Spleen (tissue), 11 donors: Measurements from ENCODE around the gene CCDC102B. TPM values are rescaled to one million over a fixed set of nuclear protein-coding genes. Genes with fewer than 3 reads are reported as not detected.

Source experiments
- DNase-seq: peaks from one replicate; pipeline ENCODE4 v3.0.0-alpha.2; 2020
- H3K27ac ChIP-seq, 8 donors: fragments of 200-600 bp; sonication (generic) in 7 of 8; 1 replicate in 4 of 8; 2 replicates in 4 of 8; pipeline versions ENCODE4 v1.5.0 to v1.8.0; 2016 to 2021; ENCODE audit warnings: inconsistent platforms in 4 of 8, mild to moderate bottlenecking in 4 of 8, moderate library complexity in 1 of 8
- H3K27me3 ChIP-seq, 7 donors: fragments of 200-600 bp; sonication (generic) in 6 of 7; replicated peaks in 1 of 7; 1 replicate in 4 of 7; 2 replicates in 3 of 7; pipeline versions ENCODE4 v1.5.0 to v1.8.0; 2016 to 2021; ENCODE audit warnings: inconsistent platforms in 3 of 7, mild to moderate bottlenecking in 1 of 7
- H3K36me3 ChIP-seq, 6 donors: fragments of 200-600 bp; sonication (generic) in 5 of 6; 1 replicate in 4 of 6; 2 replicates in 2 of 6; pipeline versions ENCODE4 v1.5.0 to v1.8.0; 2016 to 2021; ENCODE audit warnings: inconsistent platforms in 2 of 6
- H3K4me1 ChIP-seq, 6 donors: fragments of 200-600 bp; sonication (generic) in 5 of 6; 1 replicate in 3 of 6; 2 replicates in 3 of 6; pipeline versions ENCODE4 v1.5.0 to v1.8.0; 2016 to 2021; ENCODE audit warnings: inconsistent platforms in 3 of 6
- H3K4me3 ChIP-seq, 8 donors: fragments of 200-600 bp; sonication (generic) in 7 of 8; 1 replicate in 4 of 8; 2 replicates in 4 of 8; pipeline versions ENCODE4 v1.5.0 to v1.8.0; 2016 to 2021; ENCODE audit warnings: inconsistent platforms in 4 of 8, mild to moderate bottlenecking in 4 of 8, moderate library complexity in 2 of 8
- H3K9me3 ChIP-seq, 8 donors: fragments of 200-600 bp; sonication (generic) in 7 of 8; 1 replicate in 4 of 8; 2 replicates in 4 of 8; pipeline versions ENCODE4 v1.5.0 to v1.8.0; 2016 to 2021; ENCODE audit warnings: inconsistent platforms in 4 of 8
- POLR2A ChIP-seq, 3 donors: fragments of 450-650 bp; IDR thresholded peaks; one replicate each; pipeline ENCODE4 v1.5.1; 2017; ENCODE audit warnings: antibody characterized with exemption in 3 of 3, mild to moderate bottlenecking in 1 of 3
- POLR2AphosphoS5 ChIP-seq, 3 donors: sonication (generic); formaldehyde crosslinking; IDR thresholded peaks; one replicate each; pipeline ENCODE4 v1.5.1; 2017; ENCODE audit warnings: antibody characterized with exemption in 3 of 3
- WGBS, 5 donors: extraction: QIAGEN DNeasy Blood & Tissue Kit in 3 of 5; methylation state at CpG; one replicate each; pipeline versions ENCODE4 v1.1.5 to v1.1.7; 2013 to 2018; 5-methylcytosine and 5-hydroxymethylcytosine counted together
- intact Hi-C: fragments of 100-400 bp; cut with DNase I; formaldehyde crosslinking; loops from one replicate; pipeline ENCODE4 v1.15.0; 2023; ENCODE audit warnings: low total_unique reads
- polyA plus RNA-seq, 3 donors: library from polyadenylated mRNA; stranded (reverse); fragments of 200-250 nt; gene quantifications; one replicate each; pipeline ENCODE4 v1.2.1, GENCODE V29; 2013
- total RNA-seq, 7 donors: library from RNA; depleted of rRNA in 3 of 7; stranded (reverse); fragments of >200 nt in 3 of 7; fragmentation: NEBNext Ultra II Directional in 4 of 7; extraction: Animal tissue kit (Norgen Biotek cat#: 25700) in 4 of 7; gene quantifications; one replicate each; pipeline versions ENCODE4 v1.1.0 to v1.2.1, GENCODE V29; 2016 to 2021
- TF ChIP-seq, protein P1 (sequence below), 11 experiments: fragments of 200-600 bp in 7 of 11; fragments of 450-650 bp in 4 of 11; sonication (generic) in 4 of 11; IDR thresholded peaks in 8 of 11; conservative IDR thresholded peaks in 3 of 11; 1 replicate in 7 of 11; 2 replicates in 4 of 11; pipeline versions ENCODE4 v1.4.0 to v1.8.0; 2016 to 2021; ENCODE audit warnings: antibody characterized with exemption in 11 of 11, inconsistent platforms in 4 of 11, mild to moderate bottlenecking in 1 of 11
- donor health status: healthy with polysubstance abuse.
- donor health status: DM: no; HTN: no; CAD: no; lungs with moderate emphysema.
- donor health status: DM: no; HTN: no; CAD: no.
- donor health status: Bipolar disorder and iron deficiency.
- donor health status: healthy.
- donor health status: DM: no; HTN: no; CAD: no.
- donor health status: DM: yes; HTN: yes; CAD: no.

Gene CCDC102B
- total and polyA plus RNA-seq, 10 donors = 3.2 to 14.7 (median 7.0) TPM

DNA sequence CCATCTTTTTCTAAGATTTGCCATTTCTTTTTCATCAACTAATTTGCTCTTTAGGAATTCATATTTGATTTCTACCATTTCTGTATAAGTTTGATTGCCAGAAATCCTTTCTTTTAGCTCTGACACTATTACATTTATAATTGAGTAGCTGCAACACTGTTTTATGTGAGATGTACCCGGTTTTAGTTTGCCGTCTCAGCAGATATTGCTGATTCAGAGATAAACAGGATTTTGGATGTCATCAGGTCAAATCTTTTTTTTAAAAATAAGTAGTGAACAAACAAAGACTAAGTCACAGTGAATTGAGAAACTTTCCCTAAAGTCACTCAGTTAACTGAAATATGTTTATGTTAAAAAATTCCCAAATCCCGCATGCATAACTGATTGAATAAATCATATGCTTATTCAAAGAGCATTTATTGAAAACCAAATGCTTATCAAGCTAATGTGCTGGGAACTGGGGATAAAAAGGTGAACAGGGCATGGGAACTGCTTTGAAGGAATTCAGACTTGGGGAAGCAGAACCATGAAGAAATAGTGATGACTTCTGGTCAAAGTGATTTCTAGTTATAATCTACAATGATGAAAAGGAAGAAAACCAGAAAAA, 19.5 kb upstream of the CCDC102B start:
- Histone ChIP-seq H3K27me3 (no peaks in the 10 kb centered on the region), H3K36me3 (no peaks in the 10 kb centered on the region), H3K4me1 (no peaks in the 10 kb centered on the region), H3K27ac (no peak overlapping the region), H3K4me3 (no peak overlapping the region), H3K9me3 (no peaks in the 10 kb centered on the region)
- TF ChIP-seq POLR2A (IDR thresholded peaks at IDR 0.05) (no peak), POLR2AphosphoS5 (IDR thresholded peaks at IDR 0.05) (no peak)
- TF ChIP-seq, protein P1, sequence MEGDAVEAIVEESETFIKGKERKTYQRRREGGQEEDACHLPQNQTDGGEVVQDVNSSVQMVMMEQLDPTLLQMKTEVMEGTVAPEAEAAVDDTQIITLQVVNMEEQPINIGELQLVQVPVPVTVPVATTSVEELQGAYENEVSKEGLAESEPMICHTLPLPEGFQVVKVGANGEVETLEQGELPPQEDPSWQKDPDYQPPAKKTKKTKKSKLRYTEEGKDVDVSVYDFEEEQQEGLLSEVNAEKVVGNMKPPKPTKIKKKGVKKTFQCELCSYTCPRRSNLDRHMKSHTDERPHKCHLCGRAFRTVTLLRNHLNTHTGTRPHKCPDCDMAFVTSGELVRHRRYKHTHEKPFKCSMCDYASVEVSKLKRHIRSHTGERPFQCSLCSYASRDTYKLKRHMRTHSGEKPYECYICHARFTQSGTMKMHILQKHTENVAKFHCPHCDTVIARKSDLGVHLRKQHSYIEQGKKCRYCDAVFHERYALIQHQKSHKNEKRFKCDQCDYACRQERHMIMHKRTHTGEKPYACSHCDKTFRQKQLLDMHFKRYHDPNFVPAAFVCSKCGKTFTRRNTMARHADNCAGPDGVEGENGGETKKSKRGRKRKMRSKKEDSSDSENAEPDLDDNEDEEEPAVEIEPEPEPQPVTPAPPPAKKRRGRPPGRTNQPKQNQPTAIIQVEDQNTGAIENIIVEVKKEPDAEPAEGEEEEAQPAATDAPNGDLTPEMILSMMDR (IDR thresholded peaks at IDR 0.05 in 8 of 11, conservative IDR thresholded peaks at IDR 0.05 in 3 of 11) = no peak
- DNase-seq = no peak
- WGBS, 5 donors = 67 to 82% (median 76%) methylated on average over 3 of the region's 3 CpGs
- intact Hi-C loops = no loop called here

DNA sequence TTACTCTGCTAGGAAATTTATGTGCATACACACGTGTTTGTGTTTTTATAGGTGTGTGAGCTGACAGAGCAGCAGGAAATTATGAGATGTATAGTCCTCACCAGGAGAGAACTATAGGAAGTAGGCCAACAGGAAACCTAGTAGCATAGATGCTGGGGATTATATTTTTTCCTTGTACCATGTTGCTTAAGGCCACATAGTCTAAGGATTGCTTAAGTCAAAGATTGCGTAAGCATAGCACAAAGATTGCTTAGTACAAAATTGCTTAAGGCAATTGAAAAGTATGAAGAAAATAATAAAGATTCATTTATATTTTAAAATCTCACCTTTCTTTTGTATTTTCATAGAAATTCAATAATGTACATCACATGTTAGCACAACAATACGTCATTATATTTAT, 18.7 kb upstream of the CCDC102B start:
- intact Hi-C loops = no loop called here
- Histone ChIP-seq H3K27ac (no peak overlapping the region), H3K36me3 (no peaks in the 10 kb centered on the region), H3K27me3 (no peaks in the 10 kb centered on the region), H3K4me1 (no peaks in the 10 kb centered on the region), H3K9me3 (no peaks in the 10 kb centered on the region), H3K4me3 (no peak overlapping the region)
- no peak for DNase-seq
- 56 to 82% (median 62%) methylated on average over 3 of the region's 3 CpGs for WGBS, 5 donors
- TF ChIP-seq POLR2A (IDR thresholded peaks at IDR 0.05) (no peak), POLR2AphosphoS5 (IDR thresholded peaks at IDR 0.05) (no peak)
- TF ChIP-seq, protein P1 (IDR thresholded peaks at IDR 0.05 in 8 of 11, conservative IDR thresholded peaks at IDR 0.05 in 3 of 11) = no peak

DNA sequence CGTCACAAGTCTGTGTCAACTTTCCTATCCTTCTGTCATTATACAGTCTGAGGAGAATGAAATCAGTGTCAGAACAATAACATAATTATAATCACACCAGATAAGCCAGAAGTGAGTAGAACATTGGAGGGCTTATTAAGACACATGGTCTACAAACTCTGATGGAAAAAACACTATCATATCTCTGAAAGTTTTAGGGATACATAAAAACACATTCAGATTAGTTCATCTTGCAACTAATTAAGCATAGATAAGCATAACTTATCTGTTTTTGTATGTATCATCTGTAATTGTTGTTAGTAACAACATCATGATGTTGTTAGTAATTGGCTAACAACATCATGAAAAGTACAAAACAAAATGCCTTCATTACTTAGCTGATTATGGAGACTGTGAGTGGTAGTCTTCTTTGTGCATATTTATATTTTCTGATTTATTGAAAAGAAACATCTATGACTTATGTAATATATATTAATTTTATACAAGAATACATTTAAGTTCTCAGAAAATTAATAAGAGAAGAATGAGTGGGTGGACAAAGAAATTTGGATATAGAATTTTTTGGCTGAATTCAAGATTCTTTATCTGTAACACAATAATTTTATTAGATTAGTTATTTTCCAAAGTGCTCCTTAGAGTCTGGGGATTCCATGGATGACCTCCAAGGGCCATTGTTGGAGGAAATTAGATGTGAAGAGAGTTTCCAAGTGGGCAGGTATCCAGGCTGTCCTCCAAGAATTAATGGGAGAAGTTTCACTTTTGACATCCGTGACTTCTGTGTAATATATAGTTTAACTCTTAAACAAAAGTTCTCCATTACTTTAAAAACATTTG, 16.9 kb upstream of the CCDC102B start:
- TF ChIP-seq POLR2A (IDR thresholded peaks at IDR 0.05) (no peak), POLR2AphosphoS5 (IDR thresholded peaks at IDR 0.05) (no peak)
- TF ChIP-seq, protein P1 (IDR thresholded peaks at IDR 0.05 in 8 of 11, conservative IDR thresholded peaks at IDR 0.05 in 3 of 11) = no peak
- 61 to 89% (median 75%) methylated on average over 2 of the region's 2 CpGs for WGBS, 5 donors
- Histone ChIP-seq H3K36me3 (no peaks in the 10 kb centered on the region), H3K27ac (no peak overlapping the region), H3K4me1 (no peaks in the 10 kb centered on the region), H3K9me3 (no peaks in the 10 kb centered on the region), H3K4me3 (no peak overlapping the region), H3K27me3 (no peaks in the 10 kb centered on the region)
- no peak for DNase-seq
- intact Hi-C loops = no loop called here

DNA sequence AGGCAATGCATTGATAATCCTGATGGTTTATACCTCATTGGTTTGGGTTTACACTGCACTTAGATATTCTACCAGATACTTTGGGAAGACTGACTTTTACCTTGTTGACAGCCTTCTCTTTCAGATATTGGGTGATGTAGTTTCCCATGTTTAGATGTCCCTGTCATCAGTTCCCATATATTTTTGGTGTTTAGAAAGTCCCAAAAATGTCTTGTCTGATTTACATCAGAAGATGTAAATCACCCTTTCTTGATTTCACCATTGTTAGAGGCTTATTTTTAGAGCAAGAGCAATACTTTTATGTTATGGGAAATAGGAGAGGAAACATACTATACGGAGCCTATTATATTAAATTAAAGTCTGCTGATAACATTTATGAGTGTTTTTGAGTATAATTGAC, 14.4 kb upstream of the CCDC102B start:
- no peaks in the 10 kb centered on the region for H3K9me3 ChIP-seq
- TF ChIP-seq POLR2AphosphoS5 (IDR thresholded peaks at IDR 0.05) = no peak
- TF ChIP-seq POLR2A (IDR thresholded peaks at IDR 0.05) = no peak
- TF ChIP-seq, protein P1 (IDR thresholded peaks at IDR 0.05 in 8 of 11, conservative IDR thresholded peaks at IDR 0.05 in 3 of 11) = no peak
- intact Hi-C loops = no loop called here
- 67 to 87% (median 80%) methylated on average over 1 of the region's 1 CpG for WGBS, 5 donors
- H3K4me3 ChIP-seq = no peak overlapping the region
- H3K27me3 ChIP-seq = no peaks in the 10 kb centered on the region
- no peaks in the 10 kb centered on the region for H3K36me3 ChIP-seq
- no peaks in the 10 kb centered on the region for H3K4me1 ChIP-seq
- no peak overlapping the region for H3K27ac ChIP-seq
- no peak for DNase-seq
